ENCODE data around the gene CDYL2.
"Not testable (repeated sequence)": the region's sequence is repeated elsewhere in the genome, so short reads cannot be mapped to it uniquely, and the experiment has no call there.

The CDYL2 gene

DNA sequence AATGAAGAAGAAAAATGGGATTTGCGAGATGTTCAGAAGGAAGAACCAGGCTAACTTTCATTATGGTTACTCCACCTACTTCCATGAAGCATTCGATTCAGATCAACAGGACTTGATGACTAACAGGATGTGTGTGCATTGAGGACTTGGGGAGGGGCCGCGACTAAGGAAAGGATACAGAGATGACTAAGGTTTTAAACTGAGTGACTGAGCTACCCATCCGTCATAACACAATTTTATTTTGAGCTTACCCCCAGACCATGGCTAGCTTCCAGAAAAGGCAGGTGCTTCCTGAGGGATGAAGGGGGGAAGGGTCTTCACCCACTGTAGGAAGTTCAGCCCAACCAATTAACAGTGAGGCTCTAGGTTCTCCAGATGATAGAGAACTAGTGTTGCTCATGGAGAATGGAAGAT, 2.5 kb upstream of the CDYL2 start:
- DNase-seq: peak; percentile 45 to 46

DNA sequence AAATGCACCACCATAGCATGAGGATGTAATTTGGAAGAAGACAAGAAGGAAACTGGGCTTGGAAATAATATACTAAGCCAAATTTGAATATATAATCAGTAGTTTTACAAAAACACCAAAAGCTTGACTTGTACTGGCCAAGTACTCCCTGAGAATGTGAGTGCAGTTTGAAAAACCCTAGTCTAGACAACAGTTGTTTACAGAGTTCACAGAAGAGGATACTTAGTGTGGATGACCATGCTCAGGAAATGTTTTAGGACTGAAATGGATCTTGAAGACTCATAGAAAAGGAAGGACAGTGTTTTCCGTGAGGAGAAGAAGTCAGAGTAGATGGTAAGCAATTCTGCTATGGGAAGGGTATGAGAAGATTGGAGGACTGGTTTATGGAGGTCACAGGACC, 1.9 kb upstream of the CDYL2 start:
- DNase-seq: no peak

DNA sequence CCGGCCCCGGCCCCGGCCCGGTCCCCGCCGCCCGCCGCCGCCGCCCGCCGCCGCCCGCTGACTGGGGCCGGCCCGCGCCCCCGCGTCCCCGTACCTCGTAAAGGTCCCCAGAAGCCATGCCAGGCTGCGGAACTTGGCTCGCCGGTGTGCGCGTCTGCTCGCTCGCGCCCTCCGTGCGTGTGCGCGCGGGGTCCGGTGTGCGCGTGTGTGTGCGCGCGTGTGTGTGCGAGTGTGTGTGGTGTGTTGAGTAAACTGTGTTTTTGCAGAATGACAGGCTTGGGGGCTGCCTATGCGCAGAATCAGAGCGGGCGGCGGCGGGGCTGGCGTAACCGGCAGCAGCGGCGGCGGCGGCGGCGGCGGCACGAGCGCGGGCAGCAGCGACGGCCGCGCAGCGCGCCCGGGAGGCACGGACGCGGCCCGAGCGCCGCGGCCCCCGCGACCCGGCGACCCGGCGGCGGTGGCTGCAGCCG, 307 bp downstream of the CDYL2 start:
- DNase-seq: peak; percentile 50 to 55

DNA sequence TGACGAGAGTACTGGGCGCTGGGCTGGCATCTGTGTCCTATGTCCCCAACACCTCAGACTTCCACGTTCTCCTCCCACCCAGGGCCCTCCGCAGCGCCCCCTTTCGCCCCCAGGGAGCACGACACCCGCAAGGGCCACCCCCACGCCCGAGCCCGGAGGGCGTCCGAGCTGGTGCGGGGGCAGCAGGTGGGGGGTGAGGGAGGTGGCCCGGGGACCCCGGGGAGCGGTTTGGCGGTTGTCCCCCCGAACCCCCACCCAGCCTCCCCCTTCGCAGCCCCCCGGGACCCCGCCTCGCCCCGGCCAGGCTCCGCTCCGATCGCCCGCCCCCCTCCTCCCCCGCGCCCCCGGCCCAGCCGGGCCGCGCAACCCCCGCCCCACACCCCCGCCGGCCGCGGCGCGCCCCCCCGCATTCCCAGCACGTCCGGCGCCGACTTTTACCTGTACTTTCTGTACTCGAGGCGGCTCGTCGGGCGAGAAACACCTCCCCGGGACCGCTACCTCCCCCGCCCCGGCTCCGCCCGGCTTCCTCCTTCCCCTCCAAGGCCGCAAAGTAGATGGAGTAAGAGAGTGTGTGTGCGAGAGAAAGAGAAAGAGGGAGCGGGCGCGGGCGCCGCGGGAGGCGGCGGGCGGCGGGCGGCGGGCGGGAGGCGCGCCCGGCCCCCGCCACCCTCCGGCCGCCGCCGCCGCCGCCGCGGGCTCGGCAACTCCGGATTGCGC, 901 bp downstream of the CDYL2 start:
- DNase-seq: peak in 1 of 2 donors; percentile 49

DNA sequence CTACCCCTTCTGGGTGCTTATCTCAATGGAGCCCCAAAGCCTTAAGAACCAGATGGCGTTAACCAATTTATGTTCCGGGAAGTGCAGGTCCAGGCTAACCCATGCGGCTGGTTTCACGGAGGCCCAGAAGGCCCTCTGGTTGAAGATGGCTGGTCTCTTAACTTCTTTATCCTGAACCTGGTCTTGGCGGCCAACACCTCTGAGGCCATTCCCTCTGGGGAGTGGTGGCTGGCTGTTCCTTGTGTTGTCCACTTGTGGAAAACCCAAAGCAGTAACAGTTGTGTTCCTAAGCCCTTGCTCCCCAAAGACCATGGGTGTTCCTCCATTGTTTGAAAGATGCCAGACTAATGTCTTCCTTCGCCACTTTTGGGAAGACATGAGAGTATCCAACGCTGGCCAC, 1.5 kb downstream of the CDYL2 start:
- no peak for DNase-seq

DNA sequence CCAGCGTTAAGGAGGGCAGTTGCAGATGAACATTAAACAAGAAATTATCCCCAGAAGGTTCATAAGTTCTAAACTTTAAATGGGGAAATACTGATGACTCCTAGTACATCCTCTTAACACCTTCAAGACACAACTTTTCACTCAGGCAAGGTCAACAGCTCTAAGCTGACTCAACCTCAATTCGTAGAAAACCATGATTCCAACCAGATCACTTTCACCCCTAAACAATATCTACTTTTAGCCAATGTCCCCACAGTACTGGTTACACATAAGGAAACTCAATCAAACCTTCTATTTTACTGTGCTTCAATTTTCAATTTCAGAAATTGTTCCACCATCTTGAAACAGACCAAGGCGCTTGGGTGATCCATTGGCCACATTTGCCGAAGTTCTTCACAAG, 2.3 kb downstream of the CDYL2 start:
- DNase-seq: no peak

DNA sequence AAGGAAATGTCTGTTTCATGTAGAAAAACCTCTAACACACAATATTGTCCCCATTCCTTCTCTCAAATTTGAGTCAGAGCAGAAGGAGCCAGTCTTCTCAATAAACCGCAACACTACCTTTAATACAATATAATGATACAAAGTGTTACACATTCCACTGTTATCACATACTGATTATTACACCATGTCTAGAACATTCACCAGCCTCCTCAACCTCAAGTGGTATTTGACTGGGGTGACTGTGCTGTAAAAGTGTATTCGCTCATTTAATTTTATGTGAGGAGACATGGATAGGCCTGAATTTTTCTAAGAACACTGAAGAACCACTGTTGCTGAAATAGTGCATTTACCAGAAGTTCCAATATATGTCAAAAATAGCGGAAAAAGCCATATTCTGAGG, 10.3 kb downstream of the CDYL2 start:
- no peak for DNase-seq

DNA sequence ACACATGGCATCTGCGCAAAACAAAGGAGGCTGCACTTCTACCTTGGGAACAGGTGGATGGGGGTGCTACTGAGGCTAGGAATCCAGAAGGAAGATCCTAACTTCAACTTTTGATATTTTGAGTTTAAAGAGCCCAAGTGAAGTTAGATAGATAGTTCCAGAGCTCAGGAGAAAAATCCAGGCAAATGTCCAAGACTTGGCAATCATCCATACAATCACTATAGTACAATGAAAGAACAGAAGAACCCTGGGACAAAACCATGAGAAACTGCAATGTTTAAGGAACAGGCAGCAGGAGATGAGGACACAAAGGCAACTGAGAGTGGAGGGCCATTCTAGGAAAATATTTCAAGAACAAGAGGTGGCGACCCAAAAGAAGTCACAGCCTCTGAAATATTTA, 12.4 kb downstream of the CDYL2 start:
- DNase-seq: no peak

DNA sequence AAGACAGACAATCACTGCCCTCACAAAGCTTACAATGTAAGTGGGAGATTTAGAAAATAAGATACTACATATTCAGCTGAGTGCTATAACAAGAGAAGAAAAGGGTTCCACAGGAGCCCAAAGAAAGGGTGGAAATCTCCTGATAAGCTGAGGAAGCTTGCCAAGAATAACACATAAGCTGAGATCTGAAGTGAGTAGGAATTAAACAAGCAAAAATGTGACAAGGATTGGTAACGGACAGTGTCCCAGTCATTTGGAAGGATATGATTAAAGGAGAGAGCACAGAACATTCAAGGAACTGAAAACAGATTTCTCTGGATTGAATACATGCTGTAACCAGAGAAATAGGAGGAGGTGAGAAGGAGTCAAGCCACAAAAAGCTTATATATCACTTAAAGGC, 13.0 kb downstream of the CDYL2 start:
- DNase-seq: no peak

DNA sequence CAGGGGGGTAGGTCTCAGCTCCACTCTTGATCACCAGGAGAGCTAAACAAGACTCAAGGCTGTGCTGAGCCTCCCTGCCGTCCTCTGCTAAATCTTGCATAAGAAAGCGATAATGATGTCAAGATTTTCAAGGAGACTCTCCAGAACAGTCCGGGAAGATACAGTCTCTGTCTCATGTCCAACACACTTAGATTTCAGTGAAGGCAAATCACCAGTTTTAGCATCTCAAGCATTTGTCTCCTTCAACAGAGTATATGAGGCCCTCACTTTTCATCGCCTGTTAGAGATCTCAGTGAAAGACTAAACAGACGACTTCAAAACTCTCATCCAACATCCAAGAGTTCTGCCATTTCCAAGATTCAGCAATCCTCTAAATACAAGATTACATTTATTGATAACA, 13.6 kb downstream of the CDYL2 start:
- no peak for DNase-seq

DNA sequence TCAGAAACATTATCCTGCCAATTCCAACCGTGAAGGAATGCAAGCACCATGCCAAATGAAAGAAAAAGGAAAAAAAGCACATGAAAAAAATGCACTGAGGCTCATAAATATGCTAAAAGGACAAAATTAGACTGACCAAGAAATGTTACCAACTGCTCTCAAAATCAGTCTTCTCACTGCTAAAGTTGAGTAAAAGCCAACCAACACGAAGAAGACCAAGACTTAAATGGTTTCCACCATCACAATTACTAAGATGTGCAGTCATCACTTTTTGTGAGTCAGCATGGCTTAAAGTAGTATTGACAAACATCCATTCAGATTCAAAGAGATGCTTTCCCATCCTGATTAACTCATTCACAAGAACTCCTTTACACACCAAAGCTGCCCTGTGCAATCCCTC, 16.4 kb downstream of the CDYL2 start:
- DNase-seq: no peak

DNA sequence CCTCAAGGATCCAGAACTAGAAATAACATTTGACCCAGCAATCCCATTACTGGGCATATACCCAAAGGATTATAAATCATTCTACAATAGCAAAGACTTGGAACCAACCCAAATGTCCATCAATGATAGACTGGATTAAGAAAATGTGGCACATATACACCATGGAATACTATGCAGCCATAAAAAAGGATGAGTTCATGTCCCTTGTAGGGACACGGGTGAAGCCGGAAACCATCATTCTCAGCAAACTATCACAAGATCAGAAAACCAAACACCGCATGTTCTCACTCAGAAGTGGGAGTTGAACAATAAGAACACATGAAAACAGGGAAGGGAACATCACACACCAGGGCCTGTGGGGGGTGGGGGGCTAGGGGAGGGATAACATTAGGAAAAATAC, 17.8 kb downstream of the CDYL2 start:
- DNase-seq: not testable (repeated sequence)

DNA sequence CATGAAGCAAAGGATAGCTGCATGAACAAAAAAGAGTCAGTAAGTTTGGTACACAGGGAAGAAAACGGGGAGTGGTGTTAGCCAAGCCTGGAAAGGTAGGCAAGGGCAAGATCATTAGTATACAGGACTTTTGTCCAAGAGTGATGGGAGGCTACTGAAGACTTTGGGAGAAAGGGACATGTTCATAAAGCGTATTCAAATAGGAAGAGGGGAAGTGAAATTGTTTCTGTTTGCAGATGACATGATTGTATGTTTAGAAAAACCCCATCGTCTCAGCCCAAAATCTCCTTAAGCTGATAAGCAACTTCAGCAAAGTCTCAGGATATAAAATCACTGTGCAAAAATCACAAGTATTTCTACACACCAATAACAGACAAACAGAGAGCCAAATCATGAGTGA, 19.4 kb downstream of the CDYL2 start:
- DNase-seq: no peak

DNA sequence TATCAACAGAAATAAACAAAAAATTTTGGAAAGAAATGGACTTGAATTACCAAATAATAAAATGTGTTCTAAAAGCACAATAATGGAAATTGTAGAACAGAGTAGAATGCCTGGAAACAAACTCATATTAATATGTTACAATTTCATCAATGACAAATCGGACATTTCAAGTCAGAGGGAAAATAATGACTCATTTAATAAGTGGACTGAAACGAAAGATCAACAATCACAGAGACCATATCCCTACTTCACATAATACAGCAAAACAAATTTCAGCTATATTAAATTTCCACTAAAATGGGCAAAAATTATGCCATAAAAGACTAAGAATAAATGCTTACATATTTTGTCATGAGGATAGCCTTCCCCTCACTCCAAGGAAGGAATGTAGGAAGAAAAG, 25.7 kb downstream of the CDYL2 start:
- no peak for DNase-seq

DNA sequence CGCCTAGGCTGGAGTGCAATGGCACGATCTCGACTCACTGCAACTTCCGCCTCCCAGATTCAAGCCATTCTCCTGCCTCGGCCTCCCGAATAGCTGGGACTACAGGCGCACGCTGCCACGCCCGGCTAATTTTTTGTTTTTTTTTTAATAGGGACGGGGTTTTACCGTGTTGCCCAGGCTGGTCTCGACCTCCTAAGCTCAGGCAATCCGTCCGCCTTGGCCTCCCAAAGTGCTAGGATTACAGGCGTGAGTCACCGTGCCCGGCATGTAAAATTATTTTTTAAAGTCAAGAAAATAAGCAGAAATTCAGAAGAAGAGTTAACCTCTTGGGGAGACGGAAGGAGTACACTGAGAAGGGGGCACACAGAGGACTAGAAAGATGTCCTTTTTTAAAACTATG, 27.5 kb downstream of the CDYL2 start:
- DNase-seq: no peak

DNA sequence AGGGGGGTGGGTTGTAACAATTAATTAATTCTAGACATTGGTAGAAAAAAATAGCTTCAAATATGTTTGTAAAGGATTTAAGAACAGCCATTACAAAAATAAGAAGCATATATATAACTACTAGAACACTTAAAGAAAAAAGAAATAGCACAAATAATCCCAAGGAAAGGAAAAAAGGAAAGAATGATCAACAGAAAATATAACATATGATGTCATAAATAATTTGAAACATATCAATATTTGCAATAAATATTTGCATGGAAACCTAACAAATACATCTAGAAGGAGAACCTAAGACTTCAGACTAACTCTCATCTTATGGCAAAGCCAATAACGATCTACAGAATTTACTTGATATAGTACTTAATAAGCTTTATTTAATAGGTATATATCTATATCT, 28.9 kb downstream of the CDYL2 start:
- no peak for DNase-seq

DNA sequence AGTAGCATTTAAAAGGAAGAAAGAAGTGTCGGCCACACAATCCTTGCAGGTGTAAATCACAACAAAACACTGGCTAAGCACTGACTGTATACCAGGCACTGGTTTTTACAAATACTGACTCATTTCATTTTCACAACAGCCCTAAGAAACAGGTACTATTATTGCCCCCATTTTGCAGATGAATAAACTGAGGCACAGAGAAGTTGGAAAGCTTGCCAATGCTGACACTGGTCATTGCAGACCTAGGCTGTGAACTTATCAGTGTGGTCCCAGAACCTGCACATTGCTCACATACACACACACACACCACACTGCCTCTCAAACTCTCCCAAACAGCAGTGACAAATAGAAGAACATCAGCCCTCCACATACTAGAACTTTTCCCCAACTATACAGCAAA, 37.6 kb downstream of the CDYL2 start:
- no peak for DNase-seq

DNA sequence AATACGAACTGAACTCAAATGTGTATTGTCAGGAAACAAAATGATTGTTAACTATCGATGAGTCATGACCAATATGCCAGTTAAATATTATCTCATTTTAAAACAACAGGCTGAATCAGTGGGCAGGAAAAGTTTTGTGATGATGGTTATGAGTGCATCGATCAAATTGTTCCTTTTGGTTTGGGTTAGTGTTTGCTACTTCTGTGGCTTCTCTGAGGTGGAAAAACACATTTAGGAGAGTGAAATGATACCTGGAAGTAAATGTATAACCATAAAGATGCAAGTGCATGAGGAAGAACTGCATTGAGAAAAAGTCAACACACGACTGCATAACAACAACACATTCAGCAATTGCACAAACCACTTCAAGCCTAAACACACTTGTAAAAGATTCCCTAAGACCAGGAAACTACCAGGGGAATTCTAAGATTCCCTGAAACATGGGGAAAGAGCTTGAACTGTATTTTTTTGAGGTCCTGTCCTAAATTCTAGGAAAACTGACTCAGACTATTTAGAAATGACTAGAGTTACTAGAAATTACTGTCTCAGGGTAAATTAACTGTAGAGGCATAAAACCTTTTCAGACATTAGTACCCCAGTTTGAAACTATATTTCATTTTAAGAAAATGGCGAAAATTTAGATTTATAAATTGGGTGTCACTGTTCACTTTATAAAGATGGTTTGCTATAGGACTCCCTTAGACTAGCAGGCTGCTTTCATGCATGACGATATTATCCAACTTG, 44.8 kb downstream of the CDYL2 start:
- DNase-seq: no peak

DNA sequence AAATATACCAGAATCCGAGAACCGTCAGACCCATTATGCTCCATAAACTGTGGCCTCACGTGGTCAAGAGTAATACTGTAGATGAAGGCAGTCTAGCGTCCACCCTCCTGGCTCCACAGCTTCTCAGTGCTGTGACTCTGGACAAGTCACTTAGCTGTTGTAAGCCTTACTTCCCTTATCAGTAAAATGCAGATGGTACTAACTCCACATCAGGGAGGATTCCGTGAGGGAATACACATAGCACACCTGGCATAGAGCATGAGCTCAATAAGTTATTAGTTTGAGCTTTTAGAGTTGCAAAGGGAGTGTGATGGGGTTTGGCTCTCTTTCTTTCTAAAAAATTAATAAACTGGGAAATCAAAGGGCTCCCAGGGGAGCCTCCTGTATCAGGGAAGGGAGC, 49.9 kb downstream of the CDYL2 start:
- DNase-seq: no peak

DNA sequence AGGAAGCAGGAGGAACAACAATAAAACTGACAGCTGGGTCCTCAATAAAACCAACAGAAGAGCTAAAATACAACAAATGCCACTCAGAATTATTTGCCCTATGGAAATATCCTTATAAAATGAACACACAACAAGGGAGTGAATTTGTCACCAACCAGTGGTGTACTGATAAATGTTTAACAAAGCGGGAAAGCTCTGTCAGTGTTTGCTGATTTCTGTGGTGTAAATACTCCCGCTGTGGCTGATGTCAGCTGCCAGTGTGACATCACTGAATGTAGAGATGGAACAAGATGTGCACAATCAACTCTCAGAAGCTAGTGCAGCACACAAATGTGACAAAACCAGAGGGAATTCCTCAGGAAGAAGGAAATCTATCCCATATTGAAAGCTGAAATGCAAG, 51.9 kb downstream of the CDYL2 start:
- DNase-seq: no peak

DNA sequence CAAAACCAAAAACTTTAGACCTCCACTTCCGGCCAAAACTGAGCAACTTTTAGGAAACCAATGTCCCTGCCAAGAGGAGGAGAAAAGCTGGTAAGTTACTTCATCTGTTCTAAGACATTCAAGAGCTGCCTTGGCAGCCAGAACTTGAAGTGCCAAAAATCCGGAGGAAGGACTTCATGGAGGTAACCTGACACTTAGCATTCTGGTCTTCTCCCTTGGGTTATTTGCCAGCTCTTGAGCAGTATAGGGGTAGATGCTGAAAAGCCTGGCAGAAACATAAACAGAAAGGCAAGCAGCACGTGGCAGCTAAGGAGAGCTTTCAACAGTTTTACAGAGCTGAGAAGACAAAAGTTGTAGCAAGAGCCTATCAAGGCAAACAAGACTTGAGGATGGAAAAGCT, 53.2 kb downstream of the CDYL2 start:
- DNase-seq: no peak

DNA sequence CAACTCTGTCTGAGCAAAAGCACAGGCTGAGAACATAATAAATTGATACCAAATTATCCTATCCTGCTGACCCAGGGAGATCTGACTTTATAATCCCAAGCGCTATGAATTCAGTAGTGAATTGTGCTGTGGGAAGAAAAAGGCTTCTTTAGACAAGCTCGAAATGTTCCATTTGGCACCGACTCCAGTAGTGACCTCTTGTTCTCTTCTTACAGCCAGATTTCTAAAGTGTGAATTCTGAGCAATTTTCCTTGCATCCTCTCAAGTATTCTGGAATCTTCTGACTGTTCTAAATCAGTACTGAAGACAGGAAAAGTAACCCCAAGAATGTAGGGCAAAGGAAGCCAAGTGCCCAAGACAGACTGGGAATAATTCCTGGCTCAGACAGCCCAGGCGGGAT, 58.2 kb downstream of the CDYL2 start:
- no peak for DNase-seq

DNA sequence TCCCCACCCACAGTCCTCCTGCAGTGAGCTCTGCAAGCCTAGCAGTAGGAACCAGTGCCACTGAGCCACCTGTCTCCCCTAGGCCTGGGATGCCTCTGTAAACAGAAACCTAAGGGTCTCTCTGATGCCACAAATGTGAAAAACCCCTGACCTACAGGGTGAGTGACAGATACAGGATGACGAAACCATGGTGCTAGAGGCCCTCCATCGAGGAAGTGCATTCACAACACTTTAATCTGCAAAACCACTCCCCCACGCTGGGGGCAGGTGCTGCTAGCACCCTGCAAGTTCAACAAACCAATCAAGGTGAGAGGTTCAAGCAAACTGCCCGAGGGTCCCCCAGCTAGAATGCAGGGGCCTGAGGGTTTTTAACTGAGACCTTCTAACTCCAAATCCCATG, 59.5 kb downstream of the CDYL2 start:
- no peak for DNase-seq

DNA sequence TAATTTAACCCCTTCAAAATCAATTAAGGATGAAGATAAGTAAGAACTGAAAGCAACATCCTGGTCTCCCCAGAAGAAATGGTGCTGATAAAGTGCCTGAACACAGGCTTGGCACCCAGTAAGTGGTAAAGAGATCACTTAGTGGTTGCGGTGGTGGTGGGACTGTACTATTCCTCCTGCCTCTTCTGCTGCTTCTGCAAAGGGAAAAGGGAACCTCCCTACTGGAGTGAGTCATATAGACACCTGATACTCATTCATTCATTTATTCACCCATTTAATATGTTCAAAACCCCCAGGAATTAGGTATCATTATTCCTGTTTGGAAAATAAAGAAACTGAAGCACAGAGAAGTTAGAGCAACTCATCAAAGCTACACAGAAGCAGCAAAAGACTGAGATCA, 60.6 kb downstream of the CDYL2 start:
- no peak for DNase-seq

DNA sequence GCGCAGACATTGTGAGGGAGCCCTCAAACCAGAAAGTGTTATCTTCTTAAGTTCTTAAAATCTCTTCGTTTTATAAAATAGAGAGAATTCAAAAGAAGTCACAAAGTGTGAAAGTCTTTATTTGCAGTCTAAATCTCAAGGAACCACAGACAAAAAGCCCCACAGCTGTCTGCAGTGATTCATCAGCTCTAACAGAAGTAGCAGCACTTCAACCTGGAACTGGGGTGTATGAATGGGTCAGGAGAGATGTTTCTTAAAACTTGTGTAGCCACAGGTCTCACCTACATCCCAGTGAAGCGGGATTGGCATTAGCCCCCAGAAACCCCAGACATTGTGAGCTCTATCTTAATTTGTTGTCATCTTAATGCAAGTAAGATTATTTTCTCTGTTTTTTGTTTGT, 61.1 kb downstream of the CDYL2 start:
- no peak for DNase-seq
